ENCODE measurements around the gene LIMS1.

- TF ChIP-seq, protein P1, sequence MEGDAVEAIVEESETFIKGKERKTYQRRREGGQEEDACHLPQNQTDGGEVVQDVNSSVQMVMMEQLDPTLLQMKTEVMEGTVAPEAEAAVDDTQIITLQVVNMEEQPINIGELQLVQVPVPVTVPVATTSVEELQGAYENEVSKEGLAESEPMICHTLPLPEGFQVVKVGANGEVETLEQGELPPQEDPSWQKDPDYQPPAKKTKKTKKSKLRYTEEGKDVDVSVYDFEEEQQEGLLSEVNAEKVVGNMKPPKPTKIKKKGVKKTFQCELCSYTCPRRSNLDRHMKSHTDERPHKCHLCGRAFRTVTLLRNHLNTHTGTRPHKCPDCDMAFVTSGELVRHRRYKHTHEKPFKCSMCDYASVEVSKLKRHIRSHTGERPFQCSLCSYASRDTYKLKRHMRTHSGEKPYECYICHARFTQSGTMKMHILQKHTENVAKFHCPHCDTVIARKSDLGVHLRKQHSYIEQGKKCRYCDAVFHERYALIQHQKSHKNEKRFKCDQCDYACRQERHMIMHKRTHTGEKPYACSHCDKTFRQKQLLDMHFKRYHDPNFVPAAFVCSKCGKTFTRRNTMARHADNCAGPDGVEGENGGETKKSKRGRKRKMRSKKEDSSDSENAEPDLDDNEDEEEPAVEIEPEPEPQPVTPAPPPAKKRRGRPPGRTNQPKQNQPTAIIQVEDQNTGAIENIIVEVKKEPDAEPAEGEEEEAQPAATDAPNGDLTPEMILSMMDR (optimal IDR thresholded peaks at IDR 0.05 in 1 of 3, IDR thresholded peaks at IDR 0.05 in 1 of 3, conservative IDR thresholded peaks at IDR 0.05 in 1 of 3; ENCODE audit: extremely low read depth in 1 of 3, insufficient read depth in 2 of 3, low read length in 3 of 3) = no peak
- no peak for TF ChIP-seq EZH2 (IDR thresholded peaks at IDR 0.05; ENCODE audit: low read length)
Observed at GRCh38 chr2:108602422-108602821, 68.2 kb downstream of the LIMS1 start.
